K562 (cell line): ENCODE measurements around the gene HS6ST1. TPM values are rescaled to one million over a fixed set of nuclear protein-coding genes. Genes with fewer than 3 reads are reported as not detected.

Experiments used
- ATAC-seq: fragments of 200-7000 bp; cut with Tn5 transposase; 3 replicates; pipeline ENCODE4 v1.9.1; 2020; ENCODE audit warnings: moderate library complexity
- BruUV-seq: library from RNA; stranded (reverse); fragments of 400-500 nt; replicated peaks from 2 replicates; lab custom pipeline; 2021; lab: Mats Ljungman, UMichigan
- CTCF ChIA-PET: fragments of 300-600 bp; formaldehyde crosslinking; extraction: SDS; loops from one replicate; lab custom pipeline; 2021; ENCODE audit warnings: low intra/inter-chr PET ratio; lab: Yijun Ruan, JAX
- POLR2A ChIA-PET: fragments of 300-600, 350-650 bp; sonication (Branson Sonifier 250); formaldehyde crosslinking; extraction: SDS; loops from one replicate; lab custom pipeline; 2021; ENCODE audit warnings: antibody characterized with exemption, inconsistent platforms; lab: Yijun Ruan, JAX
- DNase-seq, 4 experiments: peaks; one replicate each; pipeline versions ENCODE4 v3.0.0 to v3.0.0-alpha.2; 2011 to 2018; ENCODE audit warnings: low spot score in 3 of 4, mixed read lengths in 3 of 4; ENCODE audit errors: extremely low read depth in 1 of 4
- FAIRE-seq: peaks from 2 replicates; lab custom pipeline; 2011; peaks lifted over from hg19 to GRCh38; lab: Jason Lieb, UNC
- H2AFZ ChIP-seq: 2 replicates; pipeline ENCODE4 v1.6.0; 2011; ENCODE audit warnings: low read depth, low read length, control low read depth, inconsistent platforms
- H3K27ac ChIP-seq: fragments of 200-600 bp; 3 replicates; pipeline ENCODE4 v1.8.0; 2011; ENCODE audit warnings: low read depth, mild to moderate bottlenecking, control low read depth, inconsistent platforms, low read length, moderate library complexity, mixed read lengths; ENCODE audit errors: extremely low read depth
- H3K27me3 ChIP-seq, 2 experiments: fragments of 300-600 bp in 1 of 2; 2 replicates in 1 of 2; 3 replicates in 1 of 2; pipeline versions ENCODE4 v1.6.0 to v1.8.0; 2011; ENCODE audit warnings: inconsistent platforms in 2 of 2, low read length in 2 of 2, mild to moderate bottlenecking in 1 of 2, mixed read lengths in 1 of 2, moderate library complexity in 1 of 2; ENCODE audit not compliant: control insufficient read depth in 2 of 2, insufficient read depth in 2 of 2
- H3K36me3 ChIP-seq: fragments of 300-600 bp; 3 replicates; pipeline ENCODE4 v1.8.0; 2011; ENCODE audit warnings: mild to moderate bottlenecking, low read length, inconsistent platforms; ENCODE audit not compliant: control insufficient read depth, insufficient read depth
- H3K4me1 ChIP-seq, 2 experiments: fragments of 200-600 bp in 1 of 2; replicated peaks in 1 of 2; 2 replicates in 1 of 2; 3 replicates in 1 of 2; pipeline versions ENCODE4 v1.5.1 to v1.8.0; 2011; ENCODE audit warnings: inconsistent platforms in 2 of 2, low read length in 2 of 2, mild to moderate bottlenecking in 1 of 2, mixed read lengths in 1 of 2, moderate library complexity in 1 of 2; ENCODE audit not compliant: control insufficient read depth in 2 of 2, insufficient read depth in 2 of 2
- H3K4me2 ChIP-seq: 2 replicates; pipeline ENCODE4 v1.6.1; 2011; ENCODE audit warnings: low read length, control low read depth, inconsistent platforms, mixed read lengths; ENCODE audit not compliant: insufficient read depth
- H3K4me3 ChIP-seq: fragments of 200-600 bp; sonication (generic), shearing (Covaris generic); 2 replicates; pipeline ENCODE4 v1.5.1; 2016; ENCODE audit warnings: control low read depth, inconsistent platforms
- H3K79me2 ChIP-seq: fragments of 200-600 bp; 3 replicates; pipeline ENCODE4 v1.8.0; 2011; ENCODE audit warnings: low read length, inconsistent platforms; ENCODE audit not compliant: control insufficient read depth, insufficient read depth
- H3K9ac ChIP-seq, 2 experiments: 2 replicates each; pipeline versions ENCODE4 v1.6.0 to v1.6.1; 2011; ENCODE audit warnings: low read depth in 2 of 2, low read length in 2 of 2, control low read depth in 1 of 2, inconsistent platforms in 1 of 2, mild to moderate bottlenecking in 1 of 2, mixed read lengths in 1 of 2; ENCODE audit not compliant: insufficient read depth in 1 of 2
- H3K9me1 ChIP-seq: one replicate; pipeline ENCODE4 v1.6.0; 2011; ENCODE audit warnings: inconsistent platforms, mild to moderate bottlenecking, low read length, moderate library complexity; ENCODE audit not compliant: control insufficient read depth, insufficient read depth
- H3K9me3 ChIP-seq: replicated peaks from 2 replicates; pipeline ENCODE4 v1.5.1; 2011; ENCODE audit warnings: low read depth, low read length, inconsistent platforms; ENCODE audit not compliant: control insufficient read depth, insufficient read depth
- H4K20me1 ChIP-seq: replicated peaks from 2 replicates; pipeline ENCODE4 v1.6.1; 2011; ENCODE audit warnings: low read length, inconsistent platforms, mixed read lengths; ENCODE audit not compliant: control insufficient read depth, insufficient read depth
- BRF2 ChIP-seq: IDR thresholded peaks from 3 replicates; pipeline ENCODE4 v1.6.1; 2011; ENCODE audit warnings: borderline replicate concordance, mild to moderate bottlenecking; ENCODE audit not compliant: insufficient read length, insufficient read depth
- ESRRA ChIP-seq: fragments of 450-650 bp; IDR thresholded peaks from 2 replicates; pipeline ENCODE4 v1.6.1; 2014; ENCODE audit warnings: low read depth, mild to moderate bottlenecking, moderate library complexity, borderline replicate concordance
- MAFF ChIP-seq: IDR thresholded peaks from 2 replicates; pipeline ENCODE4 v1.6.1; 2012; ENCODE audit warnings: low read length, improper control_type of control experiment
- NCOA6 ChIP-seq: fragments of 450-650 bp; IDR thresholded peaks from 2 replicates; pipeline ENCODE4 v1.6.1; 2017; ENCODE audit warnings: mild to moderate bottlenecking
- NELFE ChIP-seq: IDR thresholded peaks from 2 replicates; pipeline ENCODE4 v1.6.1; 2011; ENCODE audit warnings: mild to moderate bottlenecking; ENCODE audit not compliant: insufficient read depth, insufficient read length
- NONO ChIP-seq, 2 experiments: fragments of 200-400 bp in 1 of 2; fragments of 450-650 bp in 1 of 2; formaldehyde crosslinking in 1 of 2; IDR thresholded peaks; 2 replicates each; pipeline ENCODE4 v1.6.1; 2017; ENCODE audit warnings: low read depth in 2 of 2, mild to moderate bottlenecking in 2 of 2, moderate library complexity in 2 of 2, low read length in 1 of 2
- PURB ChIP-seq: sonication (generic); formaldehyde crosslinking; IDR thresholded peaks from 2 replicates; pipeline ENCODE4 v1.9.0; 2021; ENCODE audit warnings: low read depth, mild to moderate bottlenecking, missing genetic modification reagents
- SMARCB1 ChIP-seq: IDR thresholded peaks from 2 replicates; pipeline ENCODE4 v1.6.1; 2011; ENCODE audit warnings: improper control_type of control experiment, low read depth; ENCODE audit not compliant: insufficient read length
- SRSF3 ChIP-seq: fragments of 200-400 bp; formaldehyde crosslinking; IDR thresholded peaks from 2 replicates; pipeline ENCODE4 v1.6.1; 2016; ENCODE audit warnings: mild to moderate bottlenecking, low read length, moderate library complexity; ENCODE audit not compliant: insufficient read depth
- TAF7 ChIP-seq: fragments of 450-650 bp; IDR thresholded peaks from 2 replicates; pipeline ENCODE4 v1.6.1; 2016; ENCODE audit warnings: missing genetic modification characterization, missing compliant biosample characterization
- ZC3H8 ChIP-seq: fragments of 450-650 bp; IDR thresholded peaks from 2 replicates; pipeline ENCODE4 v1.6.1; 2017
- ZNF347 ChIP-seq: fragments of 450-650 bp; formaldehyde crosslinking; IDR thresholded peaks from 2 replicates; pipeline ENCODE4 v1.4.0; 2020; ENCODE audit warnings: low read depth, mild to moderate bottlenecking, moderate library complexity
- ZNF584 ChIP-seq: fragments of 200-800 bp; sonication (Bioruptor generic); IDR thresholded peaks from 2 replicates; pipeline ENCODE4 v1.6.1; 2016; ENCODE audit warnings: low read depth, mild to moderate bottlenecking, missing genetic modification characterization, missing compliant biosample characterization
- ZNF586 ChIP-seq: fragments of 450-650 bp; formaldehyde crosslinking; conservative IDR thresholded peaks from 2 replicates; pipeline ENCODE4 v1.4.0; 2020; ENCODE audit warnings: mild to moderate bottlenecking, moderate library complexity
- ZNF668 ChIP-seq: fragments of 250-450 bp; sonication (Bioruptor Pico); IDR thresholded peaks from 2 replicates; pipeline ENCODE4 v1.8.0; 2022; ENCODE audit warnings: mild to moderate bottlenecking, inconsistent platforms
- ZNF785 ChIP-seq: fragments of 250-450 bp; sonication (Bioruptor Pico); IDR thresholded peaks from 2 replicates; pipeline ENCODE4 v1.4.0; 2020; ENCODE audit warnings: mild to moderate bottlenecking
- WGBS: fragments of 100-300 bp; shearing (Covaris generic); methylation state at CpG from one replicate; pipeline ENCODE4 v1.1.6; 2016; ENCODE audit warnings: low coverage, mixed read lengths; ENCODE audit not compliant: insufficient coverage; ENCODE audit errors: missing lambda C conversion rate; 5-methylcytosine and 5-hydroxymethylcytosine counted together
- in situ Hi-C: fragments of 300-500 bp; cut with MboI; formaldehyde crosslinking; loops from 4 replicates; pipeline ENCODE4 v1.15.0; 2018; ENCODE audit warnings: inconsistent platforms, mixed read lengths
- intact Hi-C: fragments of 100-400 bp; cut with micrococcal nuclease; formaldehyde crosslinking; loops from 2 replicates; pipeline ENCODE4 v1.14.2; 2022
- polyA plus RNA-seq, 8 experiments: library from polyadenylated mRNA; depleted of rRNA in 4 of 8; stranded (reverse) in 5 of 8; unstranded in 3 of 8; fragments of >200 nt; fragmentation: Nextera tagmentation in 2 of 8; fragmentation: Illumina TruSeq in 1 of 8; extraction: Ambion mirVana in 2 of 8; extraction: Trizol in 1 of 8; gene quantifications; 2 replicates each; pipeline versions ENCODE4 v1.2.1 to v1.2.3, GENCODE V29; 2011 to 2014; ENCODE audit warnings: inconsistent platforms in 1 of 8, missing spikeins in 1 of 8
- total RNA-seq, 7 experiments: library from RNA; depleted of rRNA in 6 of 7; stranded (reverse); fragments of >200 nt in 6 of 7; fragmentation: Illumina TruSeq in 2 of 7; extraction: Trizol in 2 of 7; gene quantifications; 2 replicates each; pipeline versions ENCODE4 v1.2.1 to v1.2.3, GENCODE V29; 2011 to 2021; ENCODE audit warnings: low replicate concordance in 1 of 7
- TF ChIP-seq, protein P1 (sequence below): fragments of 450-650 bp; formaldehyde crosslinking; IDR thresholded peaks from 2 replicates; pipeline ENCODE4 v1.4.0; 2020; ENCODE audit warnings: mild to moderate bottlenecking, moderate library complexity

The HS6ST1 gene
- total and polyA plus RNA-seq, 9 of the 15 experiments (the other 6 are each of a cell fraction or from before 2014, with no cell fraction given) = 0.06 to 7.4 (median 3.8) TPM

DNA sequence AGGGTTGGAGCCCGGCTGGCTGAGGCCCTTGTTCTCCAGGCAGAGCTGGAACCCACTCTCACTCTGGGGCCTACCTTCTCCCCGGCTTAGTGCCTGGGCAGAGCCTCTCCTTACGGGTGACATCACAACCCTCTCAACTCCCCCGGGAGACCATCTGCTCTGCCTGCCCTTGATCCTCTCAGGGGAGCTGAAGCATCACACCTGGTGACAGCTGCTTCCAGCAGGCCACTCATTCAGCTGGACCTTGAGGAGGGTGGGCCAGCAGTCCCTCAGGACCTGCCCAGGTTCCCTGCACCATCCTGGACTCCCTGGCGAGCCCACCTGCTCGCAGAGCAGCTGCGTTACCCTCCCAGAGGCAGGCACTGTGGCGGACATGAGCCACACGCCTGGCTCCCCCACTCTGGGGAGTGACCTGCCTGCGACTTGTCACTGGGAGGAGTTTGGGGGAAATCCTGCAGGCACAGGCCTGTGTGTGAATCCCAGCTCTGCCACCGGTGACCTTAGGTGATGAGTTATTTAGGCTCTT, 13.1 kb downstream of the HS6ST1 start:
- no peak for FAIRE-seq
- WGBS = 67% methylated on average over 10 of the region's 11 CpGs
- BruUV-seq = no TSS peak
- Histone ChIP-seq H3K27me3 (no peaks in the 10 kb centered on the region), H3K4me2 (peak overlapping the region; percentile 28; the same call in 1 of the 2 replicates), H3K9me3 (no peaks in the 10 kb centered on the region), H3K4me1 (peaks cover 29 to 65% of the 10 kb centered on the region in 2 experiments), H3K9me1 (peaks cover 4% of the 10 kb centered on the region), H3K27ac (no peak overlapping the region), H4K20me1 (peaks cover 40% of the 10 kb centered on the region), H3K4me3 (no peak overlapping the region), H3K9ac (peak overlapping the region in 1 of 2 experiments; percentile 91; a peak in 2 of 4 replicates), H3K79me2 (no peaks in the 10 kb centered on the region), H3K36me3 (no peaks in the 10 kb centered on the region), H2AFZ (peak overlapping the region; percentile 30; the same call in 1 of the 2 replicates)
- ChIA-PET POLR2A (interaction anchor here (0.6 to 1.1 kb wide), 4 partner anchors 9 to 735 kb away, joined by 3 to 6 read pairs (median 5); no protein-coding TSS in a partner anchor), CTCF (interaction anchor here (0.6 kb wide), 1 partner anchor 297 kb away, joined by 3 read pairs; no protein-coding TSS in a partner anchor)
- in situ Hi-C loops (no loop called here), intact Hi-C loops (loop anchor here (5.0 to 10.0 kb wide), 2 partner anchors 128 to 241 kb away; no protein-coding TSS in a partner anchor)
- DNase-seq = peak in 2 of 4 experiments; percentile 26 to 42
- peak; percentile 19 for ATAC-seq
- TF ChIP-seq ZC3H8 (no peak), SMARCB1 (no peak), TAF7 (tag) (no peak), SRSF3 (no peak), NONO (IDR thresholded peaks at IDR 0.05; ENCODE audit: low read depth in 2 of 2, low read length in 1 of 2) (no peak), ZNF668 (no peak), BRF2 (no peak), ZNF586 (CRISPR knock-in tag) (no peak), PURB (CRISPR knock-in tag) (no peak), ZNF584 (CRISPR knock-in tag) (no peak), MAFF (no peak), NCOA6 (no peak), ZNF347 (CRISPR knock-in tag) (no peak), ESRRA (no peak), ZNF785 (no peak), NELFE (no peak)
- TF ChIP-seq, protein P1, sequence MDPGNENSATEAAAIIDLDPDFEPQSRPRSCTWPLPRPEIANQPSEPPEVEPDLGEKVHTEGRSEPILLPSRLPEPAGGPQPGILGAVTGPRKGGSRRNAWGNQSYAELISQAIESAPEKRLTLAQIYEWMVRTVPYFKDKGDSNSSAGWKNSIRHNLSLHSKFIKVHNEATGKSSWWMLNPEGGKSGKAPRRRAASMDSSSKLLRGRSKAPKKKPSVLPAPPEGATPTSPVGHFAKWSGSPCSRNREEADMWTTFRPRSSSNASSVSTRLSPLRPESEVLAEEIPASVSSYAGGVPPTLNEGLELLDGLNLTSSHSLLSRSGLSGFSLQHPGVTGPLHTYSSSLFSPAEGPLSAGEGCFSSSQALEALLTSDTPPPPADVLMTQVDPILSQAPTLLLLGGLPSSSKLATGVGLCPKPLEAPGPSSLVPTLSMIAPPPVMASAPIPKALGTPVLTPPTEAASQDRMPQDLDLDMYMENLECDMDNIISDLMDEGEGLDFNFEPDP = no peak
